AG09319 (cell line): ENCODE results near the gene PHACTR2.

ENCODE experiments used
- DNase-seq: peaks from one replicate; pipeline ENCODE4 v3.0.0-alpha.2; 2010; ENCODE audit warnings: low read depth; ENCODE audit errors: extremely low read depth
- TF ChIP-seq, protein P1 (sequence below): IDR thresholded peaks from 2 replicates; pipeline ENCODE4 v1.5.1; 2011; ENCODE audit warnings: low read depth, mild to moderate bottlenecking, inconsistent platforms, low read length, moderate library complexity

PHACTR2 gene

GRCh38 chr6:143695130-143695968 lies 17.6 kb downstream of the PHACTR2 start:
- DNase-seq, result no peak
- TF ChIP-seq, protein P1, sequence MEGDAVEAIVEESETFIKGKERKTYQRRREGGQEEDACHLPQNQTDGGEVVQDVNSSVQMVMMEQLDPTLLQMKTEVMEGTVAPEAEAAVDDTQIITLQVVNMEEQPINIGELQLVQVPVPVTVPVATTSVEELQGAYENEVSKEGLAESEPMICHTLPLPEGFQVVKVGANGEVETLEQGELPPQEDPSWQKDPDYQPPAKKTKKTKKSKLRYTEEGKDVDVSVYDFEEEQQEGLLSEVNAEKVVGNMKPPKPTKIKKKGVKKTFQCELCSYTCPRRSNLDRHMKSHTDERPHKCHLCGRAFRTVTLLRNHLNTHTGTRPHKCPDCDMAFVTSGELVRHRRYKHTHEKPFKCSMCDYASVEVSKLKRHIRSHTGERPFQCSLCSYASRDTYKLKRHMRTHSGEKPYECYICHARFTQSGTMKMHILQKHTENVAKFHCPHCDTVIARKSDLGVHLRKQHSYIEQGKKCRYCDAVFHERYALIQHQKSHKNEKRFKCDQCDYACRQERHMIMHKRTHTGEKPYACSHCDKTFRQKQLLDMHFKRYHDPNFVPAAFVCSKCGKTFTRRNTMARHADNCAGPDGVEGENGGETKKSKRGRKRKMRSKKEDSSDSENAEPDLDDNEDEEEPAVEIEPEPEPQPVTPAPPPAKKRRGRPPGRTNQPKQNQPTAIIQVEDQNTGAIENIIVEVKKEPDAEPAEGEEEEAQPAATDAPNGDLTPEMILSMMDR, result no peak

DNA sequence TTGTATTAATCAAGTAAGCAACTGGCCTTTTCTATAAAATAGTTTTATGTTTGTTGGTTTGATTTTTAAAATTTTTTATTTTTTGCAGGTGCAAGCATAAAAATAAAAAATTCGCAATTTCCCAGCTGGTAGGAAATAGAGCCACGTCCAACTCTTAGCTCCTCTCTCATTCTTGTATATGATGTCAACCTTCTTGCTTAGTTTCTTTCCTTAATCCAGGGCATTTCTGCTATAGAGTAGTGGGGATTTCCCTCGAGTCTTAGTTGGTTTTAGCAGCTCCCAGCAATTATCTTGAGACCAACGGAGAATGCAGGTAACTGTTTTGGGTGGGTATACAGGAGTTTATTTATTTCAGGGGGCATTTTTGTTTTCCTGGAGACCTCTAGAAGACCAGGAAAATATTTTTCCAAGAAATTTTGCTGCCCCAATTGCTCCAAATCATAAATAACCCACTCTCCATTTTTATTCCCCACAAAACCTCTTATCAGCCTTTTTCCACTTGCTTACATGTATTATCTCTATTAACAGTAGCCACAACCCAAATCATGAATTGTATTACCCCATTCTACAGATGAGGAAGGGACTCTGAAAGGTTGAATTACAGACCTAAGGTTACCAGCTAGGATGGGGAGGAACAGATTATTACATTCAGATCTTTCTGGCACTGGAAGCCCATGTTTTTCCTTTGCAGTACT lies 18.4 kb downstream of the PHACTR2 start:
- TF ChIP-seq, protein P1, result no peak

DNA sequence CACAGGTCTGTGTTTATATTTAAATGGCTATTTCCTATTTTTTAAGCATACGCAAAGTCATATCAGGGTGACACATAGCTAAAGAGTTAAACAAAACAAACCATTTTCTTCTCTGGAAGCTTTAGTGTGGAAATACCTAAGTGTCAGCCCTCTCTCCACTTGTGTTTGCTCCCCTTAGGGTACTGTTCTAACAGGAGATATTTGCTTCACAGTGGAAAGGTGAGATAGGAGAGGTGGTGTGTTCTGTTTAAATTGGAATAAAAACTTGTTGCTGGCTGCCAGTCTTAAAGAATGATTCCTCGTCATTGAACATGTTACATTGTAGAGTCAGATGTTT lies 18.9 kb downstream of the PHACTR2 start:
- DNase-seq, result no peak

More for the DNA sequence above, 18.4 kb downstream of the PHACTR2 start:
- DNase-seq, result no peak

DNA sequence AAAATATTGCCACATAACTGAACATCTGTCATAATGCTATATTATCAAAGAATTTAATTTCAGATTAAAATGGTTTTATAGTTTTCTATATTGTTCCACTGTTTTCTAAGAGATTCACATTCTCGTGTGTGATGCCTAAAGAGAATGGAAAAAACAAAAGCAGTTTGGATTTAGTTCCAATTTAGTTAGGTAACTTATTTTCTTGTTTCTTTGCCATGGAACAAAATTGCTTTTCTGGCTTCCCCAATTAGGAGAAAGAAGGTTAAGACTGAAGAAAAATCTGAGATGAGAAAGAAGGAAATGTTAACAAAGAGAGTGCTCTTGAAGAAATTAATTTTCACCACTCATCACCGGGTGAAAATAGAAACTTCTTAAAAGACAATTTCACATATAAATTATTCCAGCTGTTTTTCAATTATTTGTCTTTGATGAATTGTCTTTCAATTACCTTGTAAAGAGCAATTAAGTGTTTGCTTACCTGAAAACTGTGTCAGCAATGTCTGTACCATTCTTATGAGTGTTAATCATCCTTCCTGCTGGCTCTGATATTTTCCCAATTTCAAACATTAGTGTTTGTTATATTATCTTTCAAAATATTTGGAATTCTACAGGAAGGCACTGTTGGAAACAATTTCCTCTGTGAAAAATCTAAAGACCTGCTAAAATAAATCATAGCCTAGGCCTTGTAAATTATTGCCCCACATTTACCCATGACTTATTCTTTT lies 19.5 kb downstream of the PHACTR2 start:
- DNase-seq, result no peak
- TF ChIP-seq, protein P1, result no peak

More for the DNA sequence above, 18.9 kb downstream of the PHACTR2 start:
- TF ChIP-seq, protein P1, result no peak

DNA sequence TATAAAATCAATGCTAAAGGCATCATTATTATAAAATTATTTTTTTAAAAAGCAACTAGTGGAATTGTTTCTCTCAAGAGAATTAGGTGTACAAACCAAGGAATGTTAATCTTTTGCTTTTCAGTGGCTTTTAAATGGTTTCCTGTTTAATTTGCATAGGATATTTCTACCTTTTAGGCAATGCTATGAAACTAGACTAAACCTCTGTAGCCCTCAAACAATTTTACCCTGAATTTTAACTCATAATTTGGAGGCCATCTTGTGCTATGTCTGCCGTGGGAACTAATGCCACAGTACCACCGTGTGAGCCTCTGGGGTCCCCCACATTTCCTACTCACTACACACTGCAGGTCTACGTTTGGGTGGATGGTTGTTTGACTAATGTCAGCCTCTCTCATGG lies 20.6 kb downstream of the PHACTR2 start:
- no peak for DNase-seq
- TF ChIP-seq, protein P1, result no peak

DNA sequence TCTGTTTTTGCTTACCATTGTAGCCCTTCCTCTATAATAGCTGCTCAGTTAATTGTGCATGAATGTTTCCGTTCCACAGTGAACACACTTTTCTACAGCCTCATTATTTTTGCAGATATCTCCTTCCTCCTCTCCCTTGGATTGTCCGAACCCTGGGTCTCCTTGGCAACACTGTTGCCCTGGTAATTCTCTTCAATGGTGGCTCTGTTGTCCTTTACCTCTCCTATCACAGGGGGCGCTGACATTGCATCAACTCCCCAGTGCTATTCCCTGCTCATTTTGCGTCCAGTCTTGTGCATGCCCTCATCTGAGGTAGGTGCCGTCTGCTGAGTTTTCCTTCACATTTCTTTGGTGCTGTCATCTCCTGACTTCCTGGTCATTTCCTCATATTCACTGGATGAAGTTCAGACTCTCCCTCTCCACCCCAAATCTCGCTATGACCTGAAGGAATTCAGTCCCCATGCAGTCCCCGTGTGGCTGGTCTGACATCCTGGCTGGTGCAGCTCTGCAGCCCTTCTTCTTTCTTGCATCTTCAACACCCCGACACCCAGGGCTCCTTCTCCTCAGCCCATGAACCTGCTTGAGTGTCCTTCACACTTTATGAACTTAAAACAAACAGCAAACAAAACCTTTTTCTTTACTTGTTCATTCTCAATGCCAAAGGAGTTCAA lies 21.1 kb downstream of the PHACTR2 start:
- TF ChIP-seq, protein P1, result no peak
- no peak for DNase-seq
